ENCODE data around the gene ARID3B. TPM values are rescaled to one million over a fixed set of nuclear protein-coding genes. Genes with fewer than 3 reads are reported as not detected.

The ARID3B gene
- polyA plus RNA-seq, 2 of the 4 experiments (the other 2 are of a cell fraction) = 2.3 TPM

GRCh38 chr15:74620636-74621545 is 79.9 kb downstream of the ARID3B start:
- FAIRE-seq = no peak
- CTCF ChIA-PET = interaction anchor here (0.5 to 23.2 kb wide), 19 partner anchors 9 to 335 kb away, joined by 3 to 701 read pairs (median 4); no protein-coding TSS in a partner anchor

GRCh38 chr15:74621546-74621920 is 80.5 kb downstream of the ARID3B start:
- 92% methylated on average over 15 of the region's 16 CpGs for WGBS (ENCODE audit: missing lambda C conversion rate)
- Histone ChIP-seq H3K9me3 (no peaks in the 10 kb centered on the region), H3K4me1 (peaks cover 16% of the 10 kb centered on the region; the same call in 1 of the 3 replicates), H3K4me3 (no peak overlapping the region), H3K4me2 (no peak overlapping the region), H3K27ac (no peak overlapping the region)
- ChIA-PET CTCF (interaction anchor here (0.5 to 23.2 kb wide), 16 partner anchors 10 to 334 kb away, joined by 3 to 701 read pairs (median 4); no protein-coding TSS in a partner anchor), POLR2A (no interaction called here)
- no peak for FAIRE-seq
- DNase-seq (ENCODE audit: low read depth in 1 of 2, low spot score in 1 of 2) = no peak
- no peak for ATAC-seq
- TF ChIP-seq FOSL2 (IDR thresholded peaks at IDR 0.05) (no peak), FOSL2 (CRISPR knock-in tag; IDR thresholded peaks at IDR 0.05) (no peak)

More at GRCh38 chr15:74620636-74621545, 79.9 kb downstream of the ARID3B start:
- ATAC-seq = peak; percentile 81 to 91
- peaks cover 16% of the 10 kb centered on the region; the same call in 1 of the 3 replicates for H3K4me1 ChIP-seq
- POLR2A ChIA-PET = no interaction called here
- H3K27ac ChIP-seq = no peak overlapping the region
- TF ChIP-seq, protein P1, sequence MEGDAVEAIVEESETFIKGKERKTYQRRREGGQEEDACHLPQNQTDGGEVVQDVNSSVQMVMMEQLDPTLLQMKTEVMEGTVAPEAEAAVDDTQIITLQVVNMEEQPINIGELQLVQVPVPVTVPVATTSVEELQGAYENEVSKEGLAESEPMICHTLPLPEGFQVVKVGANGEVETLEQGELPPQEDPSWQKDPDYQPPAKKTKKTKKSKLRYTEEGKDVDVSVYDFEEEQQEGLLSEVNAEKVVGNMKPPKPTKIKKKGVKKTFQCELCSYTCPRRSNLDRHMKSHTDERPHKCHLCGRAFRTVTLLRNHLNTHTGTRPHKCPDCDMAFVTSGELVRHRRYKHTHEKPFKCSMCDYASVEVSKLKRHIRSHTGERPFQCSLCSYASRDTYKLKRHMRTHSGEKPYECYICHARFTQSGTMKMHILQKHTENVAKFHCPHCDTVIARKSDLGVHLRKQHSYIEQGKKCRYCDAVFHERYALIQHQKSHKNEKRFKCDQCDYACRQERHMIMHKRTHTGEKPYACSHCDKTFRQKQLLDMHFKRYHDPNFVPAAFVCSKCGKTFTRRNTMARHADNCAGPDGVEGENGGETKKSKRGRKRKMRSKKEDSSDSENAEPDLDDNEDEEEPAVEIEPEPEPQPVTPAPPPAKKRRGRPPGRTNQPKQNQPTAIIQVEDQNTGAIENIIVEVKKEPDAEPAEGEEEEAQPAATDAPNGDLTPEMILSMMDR (IDR thresholded peaks at IDR 0.05) = peak; percentile 87
- TF ChIP-seq, protein P2, sequence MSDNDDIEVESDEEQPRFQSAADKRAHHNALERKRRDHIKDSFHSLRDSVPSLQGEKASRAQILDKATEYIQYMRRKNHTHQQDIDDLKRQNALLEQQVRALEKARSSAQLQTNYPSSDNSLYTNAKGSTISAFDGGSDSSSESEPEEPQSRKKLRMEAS (IDR thresholded peaks at IDR 0.05) = peak; percentile 61; the same call in 1 of the 2 replicates
- TF ChIP-seq RAD21 (conservative IDR thresholded peaks at IDR 0.05 in 1 of 2, IDR thresholded peaks at IDR 0.05 in 1 of 2) = peak; percentile 42 to 60
- TF ChIP-seq SMC3 (IDR thresholded peaks at IDR 0.05) = peak; percentile 51
- 0 out of 2 replicates have a peak, but pooled peaks have one; percentile 42 for TF ChIP-seq POLR2AphosphoS2 (conservative IDR thresholded peaks at IDR 0.05; ENCODE audit: low read length)
- no peak for TF ChIP-seq EP300 (IDR thresholded peaks at IDR 0.05)
- no peak overlapping the region for H3K4me2 ChIP-seq
- H3K9me3 ChIP-seq = no peaks in the 10 kb centered on the region
- no peak overlapping the region for H3K4me3 ChIP-seq
- DNase-seq (ENCODE audit: low read depth in 1 of 2, low spot score in 1 of 2) = peak; percentile 80
- WGBS (ENCODE audit: missing lambda C conversion rate) = 61% methylated on average over 17 of the region's 23 CpGs

GRCh38 chr15:74621936-74622335 is 80.9 kb downstream of the ARID3B start:
- FAIRE-seq (no peak), ATAC-seq (peak in 1 of 2 experiments; percentile 21; a peak in 1 of 6 replicates)
- CTCF ChIA-PET = interaction anchor here (0.7 to 23.2 kb wide), 14 partner anchors 10 to 334 kb away, joined by 3 to 701 read pairs (median 4); no protein-coding TSS in a partner anchor

More at GRCh38 chr15:74621936-74622335, 80.9 kb downstream of the ARID3B start:
- H3K4me3 ChIP-seq = no peak overlapping the region
- H3K9me3 ChIP-seq = no peaks in the 10 kb centered on the region
- POLR2A ChIA-PET = no interaction called here
- TF ChIP-seq, protein P3, sequence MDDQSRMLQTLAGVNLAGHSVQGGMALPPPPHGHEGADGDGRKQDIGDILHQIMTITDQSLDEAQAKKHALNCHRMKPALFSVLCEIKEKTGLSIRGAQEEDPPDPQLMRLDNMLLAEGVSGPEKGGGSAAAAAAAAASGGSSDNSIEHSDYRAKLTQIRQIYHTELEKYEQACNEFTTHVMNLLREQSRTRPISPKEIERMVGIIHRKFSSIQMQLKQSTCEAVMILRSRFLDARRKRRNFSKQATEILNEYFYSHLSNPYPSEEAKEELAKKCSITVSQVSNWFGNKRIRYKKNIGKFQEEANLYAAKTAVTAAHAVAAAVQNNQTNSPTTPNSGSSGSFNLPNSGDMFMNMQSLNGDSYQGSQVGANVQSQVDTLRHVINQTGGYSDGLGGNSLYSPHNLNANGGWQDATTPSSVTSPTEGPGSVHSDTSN (IDR thresholded peaks at IDR 0.05) = 0 out of 2 replicates have a peak, but pooled peaks have one; percentile 36
- TF ChIP-seq ZFP36 (IDR thresholded peaks at IDR 0.05; ENCODE audit: borderline replicate concordance, partially characterized antibody) (no peak), HEYL (CRISPR knock-in tag; IDR thresholded peaks at IDR 0.05) (no peak)
- TF ChIP-seq, protein P4, sequence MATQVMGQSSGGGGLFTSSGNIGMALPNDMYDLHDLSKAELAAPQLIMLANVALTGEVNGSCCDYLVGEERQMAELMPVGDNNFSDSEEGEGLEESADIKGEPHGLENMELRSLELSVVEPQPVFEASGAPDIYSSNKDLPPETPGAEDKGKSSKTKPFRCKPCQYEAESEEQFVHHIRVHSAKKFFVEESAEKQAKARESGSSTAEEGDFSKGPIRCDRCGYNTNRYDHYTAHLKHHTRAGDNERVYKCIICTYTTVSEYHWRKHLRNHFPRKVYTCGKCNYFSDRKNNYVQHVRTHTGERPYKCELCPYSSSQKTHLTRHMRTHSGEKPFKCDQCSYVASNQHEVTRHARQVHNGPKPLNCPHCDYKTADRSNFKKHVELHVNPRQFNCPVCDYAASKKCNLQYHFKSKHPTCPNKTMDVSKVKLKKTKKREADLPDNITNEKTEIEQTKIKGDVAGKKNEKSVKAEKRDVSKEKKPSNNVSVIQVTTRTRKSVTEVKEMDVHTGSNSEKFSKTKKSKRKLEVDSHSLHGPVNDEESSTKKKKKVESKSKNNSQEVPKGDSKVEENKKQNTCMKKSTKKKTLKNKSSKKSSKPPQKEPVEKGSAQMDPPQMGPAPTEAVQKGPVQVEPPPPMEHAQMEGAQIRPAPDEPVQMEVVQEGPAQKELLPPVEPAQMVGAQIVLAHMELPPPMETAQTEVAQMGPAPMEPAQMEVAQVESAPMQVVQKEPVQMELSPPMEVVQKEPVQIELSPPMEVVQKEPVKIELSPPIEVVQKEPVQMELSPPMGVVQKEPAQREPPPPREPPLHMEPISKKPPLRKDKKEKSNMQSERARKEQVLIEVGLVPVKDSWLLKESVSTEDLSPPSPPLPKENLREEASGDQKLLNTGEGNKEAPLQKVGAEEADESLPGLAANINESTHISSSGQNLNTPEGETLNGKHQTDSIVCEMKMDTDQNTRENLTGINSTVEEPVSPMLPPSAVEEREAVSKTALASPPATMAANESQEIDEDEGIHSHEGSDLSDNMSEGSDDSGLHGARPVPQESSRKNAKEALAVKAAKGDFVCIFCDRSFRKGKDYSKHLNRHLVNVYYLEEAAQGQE (IDR thresholded peaks at IDR 0.05) = no peak
- 89% methylated on average over 21 of the region's 21 CpGs for WGBS (ENCODE audit: missing lambda C conversion rate)
- no peak overlapping the region for H3K27ac ChIP-seq
- DNase-seq (ENCODE audit: low read depth in 1 of 2, low spot score in 1 of 2) = no peak
- peaks cover 14% of the 10 kb centered on the region; the same call in 1 of the 3 replicates for H3K4me1 ChIP-seq
- H3K4me2 ChIP-seq = no peak overlapping the region

All from A549 (cell line).